SH-SY5Y (cell line): ENCODE data around the gene PLEKHO2.
A peak's percentile ranks its signal among the peaks of the same experiment; 100 is the strongest.

Experiments used
- GATA2 ChIP-seq: IDR thresholded peaks from 2 replicates; pipeline ENCODE4 v1.6.1; 2011; ENCODE audit warnings: mild to moderate bottlenecking, low read depth, low read length
- GATA3 ChIP-seq: IDR thresholded peaks from 2 replicates; pipeline ENCODE4 v1.6.1; 2011; ENCODE audit warnings: low read depth, mild to moderate bottlenecking, low read length, moderate library complexity

Gene PLEKHO2

DNA sequence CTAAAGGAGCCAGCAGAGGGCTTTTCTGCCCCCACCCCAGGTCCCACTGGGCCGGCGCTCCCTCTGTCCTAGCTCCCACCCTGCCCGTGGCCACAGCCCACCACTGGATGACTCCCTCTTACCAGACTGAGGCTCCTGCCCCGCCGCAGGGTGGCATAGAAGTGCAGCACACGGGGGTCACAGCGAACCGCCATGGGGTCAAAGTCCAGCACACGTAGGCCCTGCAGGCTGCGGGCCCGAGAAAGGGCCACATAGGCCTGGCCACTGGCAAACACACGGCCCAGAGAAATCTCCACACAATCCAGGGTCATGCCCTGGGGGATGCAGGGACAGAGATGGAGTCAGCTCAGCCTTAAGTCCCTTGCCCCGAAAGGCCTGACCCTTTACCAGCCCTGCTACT lies 25.3 kb upstream of the PLEKHO2 start:
- no peak for TF ChIP-seq GATA2
- TF ChIP-seq GATA3: no peak

- no peak for TF ChIP-seq GATA2
- no peak for TF ChIP-seq GATA3
Observed at GRCh38 chr15:64824929-64825430, 16.7 kb upstream of the PLEKHO2 start.

- TF ChIP-seq GATA2 (peak; percentile 89), GATA3 (no peak; the same call in 1 of the 2 replicates)
Observed at GRCh38 chr15:64825431-64826294, 16.1 kb upstream of the PLEKHO2 start, which contains the start of gene PIF1. Gene PIF1 (minus strand): TSS chr15:64825647. CDS start chr15:64824335, 1,312 bp downstream.

GRCh38 chr15:64828985-64829384 lies 12.7 kb upstream of the PLEKHO2 start:
- TF ChIP-seq GATA3: no peak
- TF ChIP-seq GATA2: no peak

- TF ChIP-seq GATA3: no peak
- TF ChIP-seq GATA2: no peak
Observed at GRCh38 chr15:64833690-64834089, 8.0 kb upstream of the PLEKHO2 start.

GRCh38 chr15:64836023-64836536 lies 5.6 kb upstream of the PLEKHO2 start:
- TF ChIP-seq GATA3 (no peak), GATA2 (no peak)

- no peak for TF ChIP-seq GATA2
- no peak for TF ChIP-seq GATA3
Observed at GRCh38 chr15:64837502-64837901, 4.2 kb upstream of the PLEKHO2 start.

GRCh38 chr15:64841060-64841343 lies 713 bp upstream of the PLEKHO2 start:
- TF ChIP-seq GATA3 (no peak), GATA2 (no peak)

- TF ChIP-seq GATA2: no peak
- TF ChIP-seq GATA3: no peak
Observed at GRCh38 chr15:64842096-64842939, 603 bp downstream of the PLEKHO2 start.

- TF ChIP-seq GATA2: no peak
- no peak for TF ChIP-seq GATA3
Observed at GRCh38 chr15:64842986-64843561, 1.4 kb downstream of the PLEKHO2 start.

DNA sequence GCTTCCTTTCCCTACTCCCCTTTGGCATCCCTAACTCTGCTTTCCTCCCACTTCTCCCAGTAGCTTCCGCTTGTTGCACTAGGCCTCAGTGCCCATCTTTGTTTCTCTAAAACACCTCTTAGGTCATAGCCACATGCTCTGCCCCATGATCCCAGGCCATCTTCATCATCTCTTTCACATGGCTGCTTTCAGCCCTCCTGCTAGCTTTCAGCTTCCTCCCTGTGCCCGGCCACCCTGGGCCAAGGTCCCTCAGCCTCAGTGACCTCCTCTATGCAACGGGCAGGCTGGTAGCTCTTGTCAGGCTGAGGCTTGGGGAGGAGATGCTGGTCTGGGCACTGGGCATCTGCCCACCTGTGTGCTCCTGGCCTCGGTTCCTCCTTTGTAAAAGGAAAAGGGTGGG lies 2.3 kb downstream of the PLEKHO2 start:
- TF ChIP-seq GATA3 (no peak), GATA2 (no peak)

DNA sequence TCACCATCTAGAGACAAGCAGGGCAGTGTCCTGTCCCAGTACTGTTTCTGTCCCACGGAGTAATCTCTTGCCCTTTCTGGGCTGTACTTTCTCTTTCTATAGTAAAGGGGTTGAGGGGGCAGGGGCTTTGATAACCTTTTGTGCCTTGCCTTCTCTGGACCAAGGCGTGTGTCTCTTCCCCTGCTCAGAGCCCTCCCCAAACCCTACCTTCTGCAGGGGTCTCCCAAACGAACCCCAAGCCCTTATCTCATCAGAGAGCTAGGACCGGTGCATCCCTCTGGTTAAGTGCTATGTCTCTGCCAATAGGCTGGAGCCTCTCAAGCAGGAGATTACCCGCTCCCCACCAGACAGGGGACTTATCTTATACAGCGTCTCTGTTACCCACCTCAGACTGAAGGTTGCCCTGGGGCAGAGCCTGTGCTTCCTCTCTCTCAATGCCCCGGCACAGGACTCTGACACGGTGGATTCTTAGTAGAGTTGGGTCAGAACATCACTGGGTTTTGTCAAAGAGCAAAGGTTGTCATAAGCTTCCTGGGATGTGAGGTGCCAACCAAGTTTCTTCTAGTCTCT lies 2.9 kb downstream of the PLEKHO2 start:
- TF ChIP-seq GATA3 (no peak), GATA2 (no peak)

- TF ChIP-seq GATA2 (no peak), GATA3 (no peak)
Observed at GRCh38 chr15:64845183-64845611, 3.5 kb downstream of the PLEKHO2 start.

DNA sequence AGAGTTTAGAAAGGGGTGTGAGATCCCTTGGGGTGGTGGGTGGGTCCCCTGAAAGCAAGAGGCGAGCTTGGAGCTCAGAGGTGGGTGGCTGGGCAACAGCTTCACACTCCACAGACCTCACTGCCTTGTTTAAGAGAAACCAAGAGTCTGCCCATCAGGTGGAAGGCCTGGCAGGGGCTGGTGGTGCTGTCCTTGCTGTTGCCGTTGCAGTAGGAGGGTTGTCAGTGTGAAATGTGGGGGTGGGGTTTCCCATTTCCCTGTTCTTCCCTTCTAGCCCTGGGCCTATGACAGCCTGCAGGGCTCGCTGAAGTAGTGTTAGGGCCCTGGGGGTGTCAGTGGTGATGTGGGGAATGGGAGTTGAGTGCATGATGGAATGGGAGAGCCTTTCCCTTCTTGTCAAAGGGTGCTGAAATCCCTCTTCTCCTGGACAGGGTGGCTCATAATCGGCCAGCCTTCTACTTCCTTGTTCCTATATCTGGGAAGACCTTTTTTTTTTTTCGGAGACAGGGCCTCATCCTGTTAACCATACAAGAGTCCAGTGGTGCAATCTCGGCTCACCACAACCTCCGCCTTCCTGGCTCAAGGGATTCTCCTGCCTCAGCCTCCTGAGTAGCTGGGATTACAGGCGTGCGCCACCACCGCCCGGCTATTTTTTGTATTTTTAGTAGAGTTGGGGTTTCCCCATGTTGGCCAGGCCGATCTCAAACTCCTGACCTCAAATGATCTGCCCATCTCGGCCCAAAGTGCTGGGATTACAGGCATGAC lies 4.3 kb downstream of the PLEKHO2 start:
- TF ChIP-seq GATA3 (no peak), GATA2 (no peak)
